DND-41 (cell line): ENCODE measurements around the gene RTN4RL1.

ENCODE experiments used
- CTCF ChIP-seq: IDR thresholded peaks from 2 replicates; pipeline ENCODE4 v1.5.1; 2012; ENCODE audit warnings: borderline replicate concordance, low read length, moderate library complexity, mild to moderate bottlenecking; ENCODE audit not compliant: poor library complexity, severe bottlenecking; ENCODE audit errors: extremely low read depth
- EZH2 ChIP-seq: IDR thresholded peaks from 3 replicates; pipeline ENCODE4 v1.6.1; 2012; ENCODE audit warnings: borderline replicate concordance, low read depth, mild to moderate bottlenecking, moderate library complexity, low read length, inconsistent platforms; ENCODE audit not compliant: severe bottlenecking

GRCh38 chr17:2067048-2067561 is 42.0 kb upstream of the RTN4RL1 start:
- no peak for TF ChIP-seq CTCF
- no peak for TF ChIP-seq EZH2
